Measurements from ENCODE around the gene B4GALNT2.

Gene B4GALNT2

DNA sequence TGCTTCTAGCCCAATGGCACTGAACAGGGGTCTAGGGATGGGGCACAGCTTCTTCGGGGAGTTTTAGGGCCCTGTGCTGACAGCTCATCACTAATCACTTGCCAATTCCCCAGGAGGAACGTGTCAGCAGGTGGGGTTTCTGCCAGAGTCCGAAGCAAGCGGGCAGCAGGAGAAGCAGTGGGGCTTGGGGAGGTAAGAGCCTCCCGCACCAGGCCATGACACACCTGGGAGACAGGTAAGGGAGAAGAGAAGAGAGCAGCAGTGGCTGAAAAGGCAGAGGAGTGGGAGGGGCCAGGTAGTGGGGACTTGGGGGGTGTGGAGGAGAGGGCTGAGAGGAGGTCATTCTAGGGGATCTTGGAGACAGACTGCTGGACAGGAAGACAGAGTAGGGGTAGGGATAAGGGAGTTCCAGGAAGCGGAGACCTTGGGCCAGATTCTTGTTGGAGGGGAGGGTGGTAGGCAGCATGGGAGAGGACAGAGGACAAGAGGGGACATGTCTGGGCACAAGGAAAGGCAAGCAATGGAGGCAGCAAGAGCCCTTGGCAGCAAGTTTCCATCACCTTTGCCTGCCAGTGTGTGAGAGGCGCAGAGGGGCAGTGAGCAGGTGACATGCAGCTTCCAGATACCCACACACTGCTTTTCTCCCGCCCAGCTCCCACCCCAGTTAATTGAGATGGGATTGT lies 93.1 kb downstream of the B4GALNT2 start:
- DNase-seq = no peak
- Histone ChIP-seq H3K36me3 (replicated peaks) (no peaks in the 10 kb centered on the region), H3K27ac (no peak overlapping the region), H3K27me3 (replicated peaks) (peaks cover 24% of the 10 kb centered on the region), H3K4me3 (ENCODE audit: low read depth, low read length) (no peak overlapping the region)
- in situ Hi-C loops (cut with HindIII; ENCODE audit: low pct_ligation_motif_present, low sequenced_read_pairs) = no loop called here
- TF ChIP-seq, protein P1, sequence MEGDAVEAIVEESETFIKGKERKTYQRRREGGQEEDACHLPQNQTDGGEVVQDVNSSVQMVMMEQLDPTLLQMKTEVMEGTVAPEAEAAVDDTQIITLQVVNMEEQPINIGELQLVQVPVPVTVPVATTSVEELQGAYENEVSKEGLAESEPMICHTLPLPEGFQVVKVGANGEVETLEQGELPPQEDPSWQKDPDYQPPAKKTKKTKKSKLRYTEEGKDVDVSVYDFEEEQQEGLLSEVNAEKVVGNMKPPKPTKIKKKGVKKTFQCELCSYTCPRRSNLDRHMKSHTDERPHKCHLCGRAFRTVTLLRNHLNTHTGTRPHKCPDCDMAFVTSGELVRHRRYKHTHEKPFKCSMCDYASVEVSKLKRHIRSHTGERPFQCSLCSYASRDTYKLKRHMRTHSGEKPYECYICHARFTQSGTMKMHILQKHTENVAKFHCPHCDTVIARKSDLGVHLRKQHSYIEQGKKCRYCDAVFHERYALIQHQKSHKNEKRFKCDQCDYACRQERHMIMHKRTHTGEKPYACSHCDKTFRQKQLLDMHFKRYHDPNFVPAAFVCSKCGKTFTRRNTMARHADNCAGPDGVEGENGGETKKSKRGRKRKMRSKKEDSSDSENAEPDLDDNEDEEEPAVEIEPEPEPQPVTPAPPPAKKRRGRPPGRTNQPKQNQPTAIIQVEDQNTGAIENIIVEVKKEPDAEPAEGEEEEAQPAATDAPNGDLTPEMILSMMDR (IDR thresholded peaks at IDR 0.05; ENCODE audit: low read depth, low read length, missing control alignments) = no peak

Measured in brain microvascular endothelial cell (primary cell).